ENCODE data around the gene CHID1. TPM values are rescaled to one million over a fixed set of nuclear protein-coding genes. Genes with fewer than 3 reads are reported as not detected.

Gene CHID1
- total and polyA plus RNA-seq, 9 of the 15 experiments (the other 6 are each of a cell fraction or from before 2014, with no cell fraction given): 15.1 to 108 (median 39.8) TPM

GRCh38 chr11:838441-839279 lies 72.0 kb downstream of the CHID1 start (continued):
- TF ChIP-seq E2F3 (CRISPR knock-in tag; IDR thresholded peaks at IDR 0.05): no peak
- peak; percentile 77 for TF ChIP-seq USF1 (CRISPR knock-in tag; IDR thresholded peaks at IDR 0.05)
- peak; percentile 62 for TF ChIP-seq NKRF (IDR thresholded peaks at IDR 0.05; ENCODE audit: borderline replicate concordance)
- no peak for TF ChIP-seq ZNF253 (CRISPR knock-in tag; conservative IDR thresholded peaks at IDR 0.05)
- TF ChIP-seq TARDBP (IDR thresholded peaks at IDR 0.05): no peak
- TF ChIP-seq RBM25 (IDR thresholded peaks at IDR 0.05; ENCODE audit: low read depth, low read length, severe bottlenecking): no peak
- no peak for TF ChIP-seq ZNF707 (CRISPR knock-in tag; conservative IDR thresholded peaks at IDR 0.05)
- TF ChIP-seq MXD1 (CRISPR knock-in tag; IDR thresholded peaks at IDR 0.05; ENCODE audit: borderline replicate concordance, poor library complexity, severe bottlenecking): no peak
- no peak for TF ChIP-seq KLF1 (tag; IDR thresholded peaks at IDR 0.05)
- peak in 1 of 2 experiments; percentile 76; a peak in 2 of 4 replicates for TF ChIP-seq SIN3A (IDR thresholded peaks at IDR 0.05; ENCODE audit: borderline replicate concordance in 2 of 2, control insufficient read depth in 1 of 2, low read depth in 2 of 2, low read length in 2 of 2)
- no peak for TF ChIP-seq ZNF77 (CRISPR knock-in tag; IDR thresholded peaks at IDR 0.05)
- peak; percentile 64; the same call in 1 of the 2 replicates for TF ChIP-seq CREB3L1 (IDR thresholded peaks at IDR 0.05; ENCODE audit: borderline replicate concordance, low read depth)
- TF ChIP-seq ZNF740 (CRISPR knock-in tag; IDR thresholded peaks at IDR 0.05): peak; percentile 37; the same call in 1 of the 2 replicates
- no peak for TF ChIP-seq ZNF740 (tag; IDR thresholded peaks at IDR 0.05)
- no peak for TF ChIP-seq GATA2 (CRISPR knock-in tag; IDR thresholded peaks at IDR 0.05)
- TF ChIP-seq CBX3 (IDR thresholded peaks at IDR 0.05; ENCODE audit: borderline replicate concordance in 1 of 2, low read length in 2 of 2): 0 out of 3 replicates have a peak, but pooled peaks of 1 of the 2 experiments have one; percentile 36
- peak; percentile 95 for TF ChIP-seq MAX (CRISPR knock-in tag; IDR thresholded peaks at IDR 0.05)
- peak in 1 of 2 experiments; percentile 63; a peak in 2 of 4 replicates for TF ChIP-seq HDAC1 (IDR thresholded peaks at IDR 0.05)
- peak; percentile 34 for TF ChIP-seq KDM5B (IDR thresholded peaks at IDR 0.05; ENCODE audit: insufficient replicate concordance, low read depth, low read length)
- no peak for TF ChIP-seq NCOA2 (IDR thresholded peaks at IDR 0.05; ENCODE audit: partially characterized antibody in 2 of 2)
